ENCODE results near the gene WDR35.

The WDR35 gene

GRCh38 chr2:20012282-20013125, 22.6 kb upstream of the WDR35 start, which contains the start of gene MATN3:
TSS of gene MATN3 (minus strand) at chr2:20012668. CDS start at chr2:20012631, 37 bp downstream.
- Histone ChIP-seq H3K4me2 (ENCODE audit: low read length) (peak within 1 kb of the TSS; percentile 34), H2AFZ (peak within 1 kb of the TSS; percentile 84), H3K4me3 (ENCODE audit: low read depth, low read length) (peak within 1 kb of the TSS; percentile 30), H3K79me2 (no peaks in the 10 kb centered on the region), H3K9me3 (ENCODE audit: control insufficient read depth, low read length) (no peaks in the 10 kb centered on the region), H3K27ac (no peak within 1 kb of the TSS), H3K4me1 (no peaks in the 10 kb centered on the region), H3K9ac (no peak within 1 kb of the TSS), H3K36me3 (ENCODE audit: control insufficient read depth, insufficient read depth, low read length) (no peaks in the 10 kb centered on the region), H3K27me3 (ENCODE audit: control insufficient read depth, insufficient read depth, low read length) (no peaks in the 10 kb centered on the region)
- TF ChIP-seq, protein P1, sequence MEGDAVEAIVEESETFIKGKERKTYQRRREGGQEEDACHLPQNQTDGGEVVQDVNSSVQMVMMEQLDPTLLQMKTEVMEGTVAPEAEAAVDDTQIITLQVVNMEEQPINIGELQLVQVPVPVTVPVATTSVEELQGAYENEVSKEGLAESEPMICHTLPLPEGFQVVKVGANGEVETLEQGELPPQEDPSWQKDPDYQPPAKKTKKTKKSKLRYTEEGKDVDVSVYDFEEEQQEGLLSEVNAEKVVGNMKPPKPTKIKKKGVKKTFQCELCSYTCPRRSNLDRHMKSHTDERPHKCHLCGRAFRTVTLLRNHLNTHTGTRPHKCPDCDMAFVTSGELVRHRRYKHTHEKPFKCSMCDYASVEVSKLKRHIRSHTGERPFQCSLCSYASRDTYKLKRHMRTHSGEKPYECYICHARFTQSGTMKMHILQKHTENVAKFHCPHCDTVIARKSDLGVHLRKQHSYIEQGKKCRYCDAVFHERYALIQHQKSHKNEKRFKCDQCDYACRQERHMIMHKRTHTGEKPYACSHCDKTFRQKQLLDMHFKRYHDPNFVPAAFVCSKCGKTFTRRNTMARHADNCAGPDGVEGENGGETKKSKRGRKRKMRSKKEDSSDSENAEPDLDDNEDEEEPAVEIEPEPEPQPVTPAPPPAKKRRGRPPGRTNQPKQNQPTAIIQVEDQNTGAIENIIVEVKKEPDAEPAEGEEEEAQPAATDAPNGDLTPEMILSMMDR (IDR thresholded peaks at IDR 0.05), result no peak

- Histone ChIP-seq H3K9ac (no peak overlapping the region), H3K36me3 (ENCODE audit: control insufficient read depth, insufficient read depth, low read length) (no peaks in the 10 kb centered on the region), H3K4me1 (no peaks in the 10 kb centered on the region), H3K27ac (no peak overlapping the region), H3K4me3 (ENCODE audit: low read depth, low read length) (peak overlapping the region; percentile 30), H3K4me2 (ENCODE audit: low read length) (peak overlapping the region; percentile 34), H2AFZ (peak overlapping the region; percentile 84), H3K27me3 (ENCODE audit: control insufficient read depth, insufficient read depth, low read length) (no peaks in the 10 kb centered on the region), H3K9me3 (ENCODE audit: control insufficient read depth, low read length) (no peaks in the 10 kb centered on the region), H3K79me2 (no peaks in the 10 kb centered on the region)
- TF ChIP-seq, protein P1 (IDR thresholded peaks at IDR 0.05), result no peak
Observed at GRCh38 chr2:20012032-20012281, 22.1 kb upstream of the WDR35 start.

- H3K36me3 ChIP-seq (ENCODE audit: control insufficient read depth, insufficient read depth, low read length), result no peaks in the 10 kb centered on the region
- no peaks in the 10 kb centered on the region for H3K79me2 ChIP-seq
- TF ChIP-seq, protein P1 (IDR thresholded peaks at IDR 0.05), result no peak
- no peak overlapping the region for H2AFZ ChIP-seq
- H3K9me3 ChIP-seq (ENCODE audit: control insufficient read depth, low read length), result no peaks in the 10 kb centered on the region
- no peak overlapping the region for H3K27ac ChIP-seq
- H3K9ac ChIP-seq, result no peak overlapping the region
- H3K4me1 ChIP-seq, result no peaks in the 10 kb centered on the region
- no peak overlapping the region for H3K4me3 ChIP-seq (ENCODE audit: low read depth, low read length)
- no peak overlapping the region for H3K4me2 ChIP-seq (ENCODE audit: low read length)
- no peaks in the 10 kb centered on the region for H3K27me3 ChIP-seq (ENCODE audit: control insufficient read depth, insufficient read depth, low read length)
Observed at GRCh38 chr2:20011276-20012031, 21.5 kb upstream of the WDR35 start.

DNA sequence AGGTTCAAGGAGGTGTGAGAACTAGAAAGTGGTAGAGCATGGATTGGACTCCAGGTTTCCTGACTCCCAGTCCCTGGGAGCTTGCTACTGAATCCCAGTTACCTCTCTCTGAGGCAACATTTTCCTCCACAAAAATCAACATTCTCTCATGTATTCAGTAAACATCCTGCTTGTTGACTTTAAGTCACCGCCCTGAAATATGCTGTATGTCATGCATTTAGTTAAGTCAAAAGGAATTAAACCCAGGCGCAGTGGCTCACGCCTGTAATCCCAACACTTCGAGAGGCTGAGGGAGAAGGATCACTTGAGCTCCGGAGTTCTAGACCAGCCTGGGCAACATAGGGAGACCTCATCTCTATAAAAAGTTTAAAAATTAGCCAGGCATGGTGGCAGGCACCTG, 18.8 kb upstream of the WDR35 start:
- Histone ChIP-seq H3K27me3 (ENCODE audit: control insufficient read depth, insufficient read depth, low read length) (no peaks in the 10 kb centered on the region), H3K4me2 (ENCODE audit: low read length) (no peak overlapping the region), H3K9ac (no peak overlapping the region), H3K4me3 (ENCODE audit: low read depth, low read length) (no peak overlapping the region), H3K79me2 (no peaks in the 10 kb centered on the region), H3K36me3 (ENCODE audit: control insufficient read depth, insufficient read depth, low read length) (no peaks in the 10 kb centered on the region), H3K27ac (no peak overlapping the region), H3K4me1 (no peaks in the 10 kb centered on the region), H2AFZ (no peak overlapping the region), H3K9me3 (ENCODE audit: control insufficient read depth, low read length) (no peaks in the 10 kb centered on the region)
- TF ChIP-seq, protein P1 (IDR thresholded peaks at IDR 0.05), result no peak

Data from parathyroid adenoma (tissue), 2 donors.